ENCODE results near the gene GCLC. TPM values are rescaled to one million over a fixed set of nuclear protein-coding genes. Genes with fewer than 3 reads are reported as not detected.

The GCLC gene
- total RNA-seq, 8 experiments from 2014 or later, result 13.5 to 32.9 (median 18.4) TPM

DNA sequence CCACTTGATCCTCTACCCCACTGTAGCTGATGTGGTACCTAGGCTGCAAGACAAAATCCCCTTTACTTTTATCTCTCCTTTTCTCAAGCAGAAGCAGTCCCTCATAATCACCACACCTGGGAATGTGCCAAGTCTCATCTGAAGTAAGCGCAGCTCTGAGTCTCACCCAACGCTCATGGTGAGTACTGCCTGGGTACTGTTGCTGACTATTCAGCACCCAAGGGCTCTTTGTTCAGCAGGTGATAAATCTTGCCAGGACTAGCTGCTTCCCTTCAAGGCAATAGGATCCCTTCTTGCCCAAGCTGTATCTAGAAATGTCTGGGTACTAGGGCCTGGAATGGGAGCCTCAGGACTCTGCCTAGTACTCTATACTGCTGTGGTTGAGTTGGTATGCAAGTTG, 70.9 kb downstream of the GCLC start:
- 100% methylated on average over 1 to 2 of the region's 2 CpGs; no CpG with 5 or more reads in 7 of the 10 experiments for WGBS, 10 experiments
- ATAC-seq (replicated peaks in 6 of 8), result no peak

DNA sequence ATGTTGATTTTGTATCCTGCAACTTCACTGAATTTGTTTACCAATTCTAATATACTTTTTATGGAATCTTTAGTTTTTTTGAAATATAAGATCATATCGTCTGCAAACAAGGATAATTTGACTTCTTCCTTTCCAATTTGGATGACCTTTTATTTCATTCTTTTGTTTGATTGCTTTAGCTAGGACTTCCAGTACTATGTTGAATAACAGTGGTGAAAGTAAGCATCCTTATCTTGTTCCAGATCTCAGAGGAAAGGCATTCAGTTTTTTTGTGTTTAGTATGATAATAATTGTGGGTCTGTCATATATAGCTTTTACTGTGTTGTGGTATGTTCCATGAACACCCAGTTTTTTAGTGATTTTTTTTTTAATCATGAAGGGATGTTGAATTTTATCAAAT, 75.7 kb downstream of the GCLC start:
- WGBS, 10 experiments, result 18 to 100% (median 91%) methylated on average over 1 of the region's 1 CpG; no CpG with 5 or more reads in 1 of the 10 experiments
- in situ Hi-C loops (cut with MboI; ENCODE audit: low pct_unique_long_range_greater_than_20kb in 2 of 9, low sequenced_read_pairs in 9 of 9, unreplicated experiment in 9 of 9), result loop anchor here in 3 of 9 experiments (25.0 kb wide), 2 partner anchors 282 to 307 kb away; no protein-coding TSS in a partner anchor

More for the DNA sequence above, 70.9 kb downstream of the GCLC start:
- Histone ChIP-seq H3K4me1 (replicated peaks in 1 of 2) (no peaks in the 10 kb centered on the region), H3K27ac (no peak overlapping the region), H3K4me3 (no peak overlapping the region)
- in situ Hi-C loops (cut with MboI; ENCODE audit: low pct_unique_long_range_greater_than_20kb in 2 of 9, low sequenced_read_pairs in 9 of 9, unreplicated experiment in 9 of 9), result loop anchor here in 3 of 9 experiments (25.0 kb wide), 2 partner anchors 287 to 312 kb away; no protein-coding TSS in a partner anchor

DNA sequence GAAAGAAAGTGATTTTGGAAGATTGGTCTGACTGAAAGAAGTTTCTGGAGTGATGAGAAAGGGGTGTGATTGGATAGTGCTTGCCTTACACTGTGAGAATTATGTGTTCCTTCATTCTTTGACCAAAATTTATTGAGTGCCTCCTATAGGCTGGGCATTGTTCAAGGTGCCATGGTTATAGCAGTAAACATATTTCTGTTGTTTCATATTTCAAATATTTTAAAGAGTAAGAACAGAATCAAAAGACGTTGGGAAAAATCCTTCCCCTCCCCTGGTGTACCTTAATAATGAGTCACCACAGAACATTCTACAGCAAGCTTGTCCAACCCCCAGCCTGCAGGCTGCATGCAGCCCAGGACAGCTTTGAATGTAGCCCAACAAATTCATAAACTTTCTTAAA, 78.6 kb downstream of the GCLC start:
- ATAC-seq (replicated peaks in 6 of 8), result no peak

More for the DNA sequence above, 75.7 kb downstream of the GCLC start:
- H3K4me1 ChIP-seq (replicated peaks in 1 of 2), result no peaks in the 10 kb centered on the region
- no peak overlapping the region for H3K4me3 ChIP-seq
- H3K27ac ChIP-seq, result no peak overlapping the region
- no peak for ATAC-seq (replicated peaks in 6 of 8)

DNA sequence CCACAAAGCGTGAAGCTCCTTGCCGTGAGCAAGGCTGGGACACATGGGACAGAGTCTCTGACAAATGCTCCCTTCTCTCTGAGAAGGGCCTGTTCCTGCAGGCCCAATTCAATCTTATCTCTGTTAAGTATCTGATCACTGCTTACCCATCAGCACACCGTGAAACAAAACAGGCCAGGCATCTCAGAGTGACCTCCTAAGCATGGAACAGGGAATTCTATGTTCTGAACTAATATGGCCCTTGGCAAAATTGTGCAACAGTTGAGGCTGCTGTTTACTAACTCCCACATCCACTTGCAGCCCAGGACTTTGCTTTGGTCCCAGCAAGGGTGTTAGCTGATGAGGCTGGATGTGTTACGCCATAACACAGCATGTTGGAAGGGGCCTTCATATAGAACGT, 79.2 kb downstream of the GCLC start:
- no peak for ATAC-seq (replicated peaks in 6 of 8)
- no peak overlapping the region for H3K4me3 ChIP-seq
- peaks cover 0 to 3% of the 10 kb centered on the region in 2 donors for H3K4me1 ChIP-seq (replicated peaks in 1 of 2)
- in situ Hi-C loops (cut with MboI; ENCODE audit: low pct_unique_long_range_greater_than_20kb in 2 of 9, low sequenced_read_pairs in 9 of 9, unreplicated experiment in 9 of 9), result loop anchor here in 3 of 9 experiments (25.0 kb wide), 2 partner anchors 278 to 303 kb away; no protein-coding TSS in a partner anchor
- no peak overlapping the region for H3K27ac ChIP-seq
- WGBS, 10 experiments, result 13 to 90% (median 83%) methylated on average over 1 to 5 of the region's 5 CpGs; no CpG with 5 or more reads in 1 of the 10 experiments

More for the DNA sequence above, 78.6 kb downstream of the GCLC start:
- Histone ChIP-seq H3K4me3 (no peak overlapping the region), H3K4me1 (replicated peaks in 1 of 2) (peaks cover 0 to 3% of the 10 kb centered on the region in 2 donors), H3K27ac (no peak overlapping the region)
- 0 to 80% (median 33%) methylated on average over 1 of the region's 1 CpG; no CpG with 5 or more reads in 3 of the 10 experiments for WGBS, 10 experiments
- in situ Hi-C loops (cut with MboI; ENCODE audit: low pct_unique_long_range_greater_than_20kb in 2 of 9, low sequenced_read_pairs in 9 of 9, unreplicated experiment in 9 of 9), result loop anchor here in 3 of 9 experiments (25.0 kb wide), 2 partner anchors 279 to 304 kb away; no protein-coding TSS in a partner anchor

DNA sequence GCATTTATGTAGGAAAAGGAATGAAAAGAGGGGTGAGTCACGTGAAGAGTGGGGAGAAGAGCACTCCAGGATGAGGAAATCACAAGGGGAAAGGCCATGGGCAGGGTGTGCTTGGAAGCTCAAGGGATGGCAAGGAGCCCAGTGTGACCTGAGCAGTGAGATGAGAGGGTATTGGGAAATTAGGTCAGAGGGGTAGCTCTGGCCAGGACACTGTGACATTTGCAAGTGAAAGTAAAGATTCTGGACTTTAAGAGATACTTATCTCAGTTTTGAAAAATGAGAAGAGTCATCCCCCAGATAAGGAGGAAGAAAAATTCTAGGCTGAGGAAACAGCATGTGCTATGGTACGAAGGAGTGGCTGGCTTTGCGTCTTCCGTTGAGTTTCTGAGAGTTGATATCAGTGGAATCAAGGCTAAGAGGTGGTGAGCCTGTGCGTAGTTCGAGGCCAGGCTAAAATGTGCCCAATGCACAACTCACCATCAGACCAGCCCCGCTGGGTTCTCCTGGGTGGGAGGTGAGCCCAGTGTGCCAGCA, 79.9 kb downstream of the GCLC start:
- H3K4me1 ChIP-seq (replicated peaks in 1 of 2), result peaks cover 0 to 3% of the 10 kb centered on the region in 2 donors
- H3K27ac ChIP-seq, result no peak overlapping the region
- ATAC-seq (replicated peaks in 6 of 8), result peak in 3 of 8 experiments; percentile 7 to 37 (median 33)
- in situ Hi-C loops (cut with MboI; ENCODE audit: low pct_unique_long_range_greater_than_20kb in 2 of 9, low sequenced_read_pairs in 9 of 9, unreplicated experiment in 9 of 9), result loop anchor here in 3 of 9 experiments (25.0 kb wide), 2 partner anchors 278 to 303 kb away; no protein-coding TSS in a partner anchor
- 60 to 100% (median 89%) methylated on average over 1 to 6 of the region's 7 CpGs; no CpG with 5 or more reads in 1 of the 10 experiments for WGBS, 10 experiments
- no peak overlapping the region for H3K4me3 ChIP-seq

DNA sequence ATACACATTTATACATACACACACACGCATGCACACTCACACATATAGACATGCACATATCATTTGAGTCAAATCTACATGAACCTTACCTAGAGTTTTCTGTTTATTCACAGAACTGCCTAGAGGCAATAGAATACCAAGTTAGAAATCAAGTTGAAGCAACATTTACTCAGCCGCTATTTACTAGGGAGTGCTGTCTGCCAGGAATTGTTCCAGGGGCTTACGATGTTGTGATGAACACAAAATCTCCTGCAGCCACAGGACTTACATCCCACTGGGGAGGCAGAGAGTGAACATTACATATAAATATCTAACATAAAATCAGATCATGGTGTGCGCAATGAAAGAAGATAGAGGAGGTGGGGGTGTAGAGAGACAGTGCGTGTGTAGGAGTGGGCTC, 80.4 kb downstream of the GCLC start:
- 63 to 100% (median 90%) methylated on average over 1 to 5 of the region's 5 CpGs; no CpG with 5 or more reads in 1 of the 10 experiments for WGBS, 10 experiments
- Histone ChIP-seq H3K4me1 (replicated peaks in 1 of 2) (peaks cover 0 to 3% of the 10 kb centered on the region in 2 donors), H3K27ac (no peak overlapping the region), H3K4me3 (no peak overlapping the region)
- in situ Hi-C loops (cut with MboI; ENCODE audit: low pct_unique_long_range_greater_than_20kb in 2 of 9, low sequenced_read_pairs in 9 of 9, unreplicated experiment in 9 of 9), result loop anchor here in 3 of 9 experiments (25.0 kb wide), 2 partner anchors 277 to 302 kb away; no protein-coding TSS in a partner anchor
- peak in 1 of 8 experiments; percentile 88 for ATAC-seq (replicated peaks in 6 of 8)

DNA sequence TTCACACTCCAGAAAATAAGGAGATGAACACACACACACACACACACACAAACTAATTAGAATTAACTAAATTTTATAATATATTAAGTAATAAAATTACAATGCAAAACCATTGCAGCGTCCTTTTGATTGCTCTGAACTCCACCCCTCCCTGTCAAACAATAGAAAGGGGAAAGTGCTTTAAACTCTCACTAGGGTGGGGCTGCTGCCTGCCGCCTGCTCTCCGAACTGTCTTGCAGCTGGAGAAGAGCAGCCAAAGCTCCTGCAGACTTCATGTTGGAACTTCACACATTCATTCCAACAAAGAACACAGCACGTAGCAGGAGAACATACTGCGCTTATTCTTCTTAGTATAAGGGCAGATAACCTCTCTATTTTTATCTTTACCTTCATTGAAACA, 83.2 kb downstream of the GCLC start:
- in situ Hi-C loops (cut with MboI; ENCODE audit: low pct_unique_long_range_greater_than_20kb in 2 of 9, low sequenced_read_pairs in 9 of 9, unreplicated experiment in 9 of 9), result loop anchor here in 3 of 9 experiments (25.0 kb wide), 2 partner anchors 274 to 299 kb away; no protein-coding TSS in a partner anchor
- peak in 3 of 8 experiments; percentile 42 to 65 (median 49) for ATAC-seq (replicated peaks in 6 of 8)
- peaks cover 0 to 3% of the 10 kb centered on the region in 2 donors for H3K4me1 ChIP-seq (replicated peaks in 1 of 2)
- H3K27ac ChIP-seq, result no peak overlapping the region
- no peak overlapping the region for H3K4me3 ChIP-seq
- WGBS, 10 experiments, result 0 to 46% (median 24%) methylated on average over 1 to 5 of the region's 5 CpGs; no CpG with 5 or more reads in 2 of the 10 experiments

DNA sequence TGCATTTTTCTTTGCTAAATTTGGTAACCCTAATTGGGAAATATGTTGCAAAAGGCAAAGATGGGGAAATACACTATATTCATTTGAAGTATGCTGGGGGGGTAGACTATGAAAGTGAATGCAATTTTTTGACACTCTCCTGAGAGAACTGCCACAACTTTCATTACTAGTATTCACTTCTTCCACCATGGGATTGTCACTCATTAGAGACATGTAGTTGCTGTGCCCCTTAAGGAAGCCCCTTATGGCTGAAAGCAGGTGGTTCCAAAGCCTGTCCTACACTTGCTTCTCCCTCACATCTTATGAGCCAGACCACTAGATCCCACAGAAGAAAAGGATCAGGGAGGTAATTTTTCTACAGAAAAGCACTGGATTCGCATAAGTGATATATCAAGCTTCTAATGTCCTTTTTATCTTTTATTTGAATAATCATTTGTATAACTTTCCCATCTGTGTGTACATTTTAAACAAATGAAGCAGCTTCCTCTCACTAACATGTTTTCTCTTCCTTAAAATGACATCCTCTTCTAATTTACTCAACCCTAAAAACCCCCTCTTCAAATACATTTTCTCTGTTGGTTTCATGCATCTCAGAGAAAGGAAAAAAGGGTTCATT, 83.8 kb downstream of the GCLC start:
- no peak overlapping the region for H3K4me3 ChIP-seq
- no peak for ATAC-seq (replicated peaks in 6 of 8)
- in situ Hi-C loops (cut with MboI; ENCODE audit: low pct_unique_long_range_greater_than_20kb in 2 of 9, low sequenced_read_pairs in 9 of 9, unreplicated experiment in 9 of 9), result loop anchor here in 3 of 9 experiments (25.0 kb wide), 2 partner anchors 274 to 299 kb away; no protein-coding TSS in a partner anchor
- 0 to 100% (median 83%) methylated on average over 1 of the region's 1 CpG; no CpG with 5 or more reads in 3 of the 10 experiments for WGBS, 10 experiments
- H3K27ac ChIP-seq, result no peak overlapping the region
- H3K4me1 ChIP-seq (replicated peaks in 1 of 2), result peaks cover 0 to 3% of the 10 kb centered on the region in 2 donors

DNA sequence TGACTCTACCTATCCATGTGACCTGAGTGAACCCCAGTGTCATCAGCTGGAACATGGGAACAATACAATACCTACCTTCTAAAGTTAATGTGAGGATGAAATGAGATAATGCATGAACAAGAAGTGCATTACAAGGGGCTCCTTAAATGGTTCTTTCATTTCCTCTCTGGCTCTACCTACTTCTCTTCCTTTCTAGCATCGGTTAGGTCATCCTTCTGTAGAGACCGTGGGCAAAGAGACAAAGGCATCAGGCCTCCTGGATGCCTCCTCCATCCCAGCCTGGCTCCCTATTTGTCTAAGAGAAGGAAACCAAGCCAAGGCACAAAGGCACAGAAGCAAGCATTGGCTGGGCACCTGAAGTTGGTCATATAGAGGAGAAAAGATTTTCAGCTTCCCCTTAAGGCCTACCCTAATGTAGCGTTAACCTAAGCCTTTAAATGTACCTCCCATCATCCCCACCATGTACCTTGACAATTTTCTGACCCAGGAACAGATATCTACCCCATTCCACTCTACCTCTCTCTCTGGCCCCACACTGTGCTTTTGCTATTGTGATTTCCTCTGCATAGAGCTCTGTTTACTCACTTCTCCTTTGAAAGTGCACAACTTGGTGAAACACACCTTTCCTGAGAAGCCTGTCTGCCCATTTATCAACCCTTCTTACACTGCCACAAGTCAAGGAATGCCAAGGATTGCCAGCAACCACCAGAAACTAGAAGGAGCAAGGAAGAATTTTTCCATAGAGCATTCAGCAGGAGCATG, 86.6 kb downstream of the GCLC start:
- in situ Hi-C loops (cut with MboI; ENCODE audit: low pct_unique_long_range_greater_than_20kb in 2 of 9, low sequenced_read_pairs in 9 of 9, unreplicated experiment in 9 of 9), result loop anchor here in 3 of 9 experiments (25.0 kb wide), 2 partner anchors 271 to 296 kb away; no protein-coding TSS in a partner anchor
- no peak for ATAC-seq (replicated peaks in 6 of 8)
- Histone ChIP-seq H3K4me3 (no peak overlapping the region), H3K27ac (no peak overlapping the region), H3K4me1 (replicated peaks in 1 of 2) (peaks cover 0 to 3% of the 10 kb centered on the region in 2 donors)
- WGBS, 10 experiments, result 43 to 100% (median 79%) methylated on average over 1 to 3 of the region's 3 CpGs; no CpG with 5 or more reads in 4 of the 10 experiments

DNA sequence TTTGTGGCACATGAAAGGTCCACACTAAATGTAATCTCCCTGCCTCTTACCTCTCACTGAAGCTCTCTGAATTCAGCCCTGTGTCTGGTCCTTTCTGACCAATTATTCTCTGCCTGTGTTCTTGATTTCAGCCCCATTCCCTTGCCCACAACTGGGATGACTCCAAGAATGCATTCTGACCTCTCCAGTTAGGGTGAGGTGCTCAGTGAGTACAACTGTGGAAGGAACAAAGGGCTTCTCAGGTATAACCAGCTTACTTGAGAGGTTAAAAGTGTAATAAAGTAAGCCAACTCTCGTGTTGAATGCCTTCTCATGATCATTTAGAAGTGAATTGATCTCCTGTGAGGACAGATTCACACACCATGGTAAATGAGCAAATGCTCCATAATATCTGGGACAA, 88.1 kb downstream of the GCLC start:
- H3K4me1 ChIP-seq (replicated peaks in 1 of 2), result no peaks in the 10 kb centered on the region
- no peak overlapping the region for H3K27ac ChIP-seq
- no peak for ATAC-seq (replicated peaks in 6 of 8)
- in situ Hi-C loops (cut with MboI; ENCODE audit: low pct_unique_long_range_greater_than_20kb in 2 of 9, low sequenced_read_pairs in 9 of 9, unreplicated experiment in 9 of 9), result loop anchor here in 3 of 9 experiments (25.0 kb wide), 2 partner anchors 270 to 295 kb away; no protein-coding TSS in a partner anchor
- 0 to 75% (median 63%) methylated on average over 1 of the region's 1 CpG; no CpG with 5 or more reads in 5 of the 10 experiments for WGBS, 10 experiments
- no peak overlapping the region for H3K4me3 ChIP-seq

DNA sequence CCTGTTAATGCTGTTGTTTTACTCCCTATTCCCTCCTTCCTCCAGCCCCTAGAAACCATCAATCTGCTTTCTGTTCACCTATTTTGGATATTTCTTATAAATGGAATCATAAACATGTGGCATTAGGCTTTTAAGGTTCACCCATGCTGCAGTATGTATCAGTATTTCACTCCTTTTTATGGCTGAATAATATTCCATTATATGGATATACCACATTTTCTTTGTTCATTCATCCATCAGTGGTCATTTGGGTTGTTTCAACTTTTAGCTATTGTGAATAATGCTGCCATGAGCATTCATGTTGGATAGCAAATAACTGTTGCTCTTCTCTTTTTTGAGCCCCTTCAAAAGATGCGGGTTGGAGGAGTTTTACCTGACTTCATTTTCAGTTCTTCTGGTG, 89.2 kb downstream of the GCLC start:
- 17 to 100% (median 100%) methylated on average over 1 of the region's 1 CpG; no CpG with 5 or more reads in 3 of the 10 experiments for WGBS, 10 experiments
- in situ Hi-C loops (cut with MboI; ENCODE audit: low pct_unique_long_range_greater_than_20kb in 2 of 9, low sequenced_read_pairs in 9 of 9, unreplicated experiment in 9 of 9), result loop anchor here in 3 of 9 experiments (25.0 kb wide), 2 partner anchors 268 to 293 kb away; no protein-coding TSS in a partner anchor

DNA sequence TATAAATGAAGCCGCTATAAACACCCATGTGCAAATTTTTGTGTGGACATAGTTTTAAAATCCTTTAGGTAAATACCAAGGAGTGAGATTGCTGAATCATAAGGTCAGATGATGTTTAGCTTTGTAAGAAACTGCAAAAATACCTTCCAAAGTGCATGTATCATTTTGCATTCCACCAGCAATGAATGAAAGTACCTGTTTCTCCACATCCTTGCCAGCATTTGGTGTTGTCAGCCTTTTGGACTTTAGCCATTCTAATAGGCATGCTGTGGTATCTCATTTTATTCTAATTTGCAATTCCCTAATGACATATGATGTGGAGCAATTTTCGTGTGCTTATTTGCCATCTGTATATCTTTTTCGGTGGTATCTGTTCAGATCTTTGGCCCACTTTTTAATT, 93.7 kb downstream of the GCLC start:
- ATAC-seq (replicated peaks in 6 of 8), result no peak
- in situ Hi-C loops (cut with MboI; ENCODE audit: low pct_unique_long_range_greater_than_20kb in 2 of 9, low sequenced_read_pairs in 9 of 9, unreplicated experiment in 9 of 9), result loop anchor here in 3 of 9 experiments (25.0 kb wide), 2 partner anchors 264 to 289 kb away; no protein-coding TSS in a partner anchor
- H3K27ac ChIP-seq, result no peak overlapping the region
- WGBS, 10 experiments, result 41 to 100% (median 73%) methylated on average over 1 to 3 of the region's 3 CpGs
- no peaks in the 10 kb centered on the region for H3K4me1 ChIP-seq (replicated peaks in 1 of 2)
- H3K4me3 ChIP-seq, result no peak overlapping the region

More for the DNA sequence above, 89.2 kb downstream of the GCLC start:
- no peaks in the 10 kb centered on the region for H3K4me1 ChIP-seq (replicated peaks in 1 of 2)
- H3K4me3 ChIP-seq, result no peak overlapping the region
- ATAC-seq (replicated peaks in 6 of 8), result no peak
- H3K27ac ChIP-seq, result no peak overlapping the region
